Liver (tissue), 9 donors: ENCODE results near the gene CTSA. TPM values are rescaled to one million over a fixed set of nuclear protein-coding genes. Genes with fewer than 3 reads are reported as not detected.

ENCODE experiments used
- DNase-seq: peaks from one replicate; pipeline ENCODE4 v3.0.0-alpha.2; 2017; ENCODE audit warnings: low spot score
- H3K27ac ChIP-seq, 2 donors: one replicate each; pipeline ENCODE4 v1.7.0; 2013; ENCODE audit warnings: inconsistent platforms in 2 of 2, low read length in 2 of 2, control low read depth in 1 of 2, low read depth in 1 of 2, mild to moderate bottlenecking in 1 of 2
- H3K27me3 ChIP-seq, 4 donors: one replicate each; pipeline versions ENCODE4 v1.6.1 to v1.7.0; 2013; ENCODE audit warnings: low read length in 3 of 4, inconsistent platforms in 1 of 4, mild to moderate bottlenecking in 1 of 4, moderate library complexity in 1 of 4; ENCODE audit not compliant: control insufficient read depth in 4 of 4, insufficient read depth in 4 of 4
- H3K36me3 ChIP-seq, 4 donors: one replicate each; pipeline versions ENCODE4 v1.6.1 to v1.7.0; 2013; ENCODE audit warnings: low read length in 3 of 4, mild to moderate bottlenecking in 3 of 4, low read depth in 1 of 4, moderate library complexity in 1 of 4; ENCODE audit not compliant: control insufficient read depth in 4 of 4, insufficient read depth in 3 of 4
- H3K4me1 ChIP-seq, 4 donors: one replicate each; pipeline versions ENCODE4 v1.6.1 to v1.7.0; 2013; ENCODE audit warnings: low read length in 3 of 4, mild to moderate bottlenecking in 3 of 4, moderate library complexity in 1 of 4; ENCODE audit not compliant: control insufficient read depth in 4 of 4, insufficient read depth in 4 of 4
- H3K4me3 ChIP-seq, 3 donors: one replicate each; pipeline versions ENCODE4 v1.6.1 to v1.7.0; 2013; ENCODE audit warnings: low read length in 3 of 3, control low read depth in 1 of 3, low read depth in 1 of 3, mild to moderate bottlenecking in 1 of 3
- H3K9ac ChIP-seq, 2 donors: one replicate each; pipeline ENCODE4 v1.7.0; 2013; ENCODE audit warnings: low read length in 2 of 2, mild to moderate bottlenecking in 2 of 2, moderate library complexity in 2 of 2, control low read depth in 1 of 2, low read depth in 1 of 2
- H3K9me3 ChIP-seq, 4 donors: one replicate each; pipeline versions ENCODE4 v1.6.1 to v1.7.0; 2013; ENCODE audit warnings: low read length in 3 of 4; ENCODE audit not compliant: control insufficient read depth in 4 of 4
- ATF3 ChIP-seq: IDR thresholded peaks from 2 replicates; pipeline ENCODE4 v1.6.1; 2016; ENCODE audit warnings: antibody characterized with exemption
- CTCF ChIP-seq: fragments of 150-350 bp; IDR thresholded peaks from 2 replicates; pipeline ENCODE4 v1.5.1; 2017; ENCODE audit warnings: improper control_type of control experiment, low read depth, low read length; ENCODE audit not compliant: missing input control
- GABPA ChIP-seq, 2 donors: IDR thresholded peaks in 1 of 2; conservative IDR thresholded peaks in 1 of 2; 2 replicates each; pipeline ENCODE4 v1.6.1; 2016; ENCODE audit warnings: antibody characterized with exemption in 2 of 2, mild to moderate bottlenecking in 1 of 2, moderate library complexity in 1 of 2
- HNF4A ChIP-seq, 2 donors: conservative IDR thresholded peaks; 2 replicates each; pipeline ENCODE4 v1.6.1; 2016; ENCODE audit warnings: antibody characterized with exemption in 2 of 2, mild to moderate bottlenecking in 2 of 2
- HNF4G ChIP-seq: IDR thresholded peaks from 2 replicates; pipeline ENCODE4 v1.6.1; 2016; ENCODE audit warnings: antibody characterized with exemption
- JUND ChIP-seq, 2 donors: IDR thresholded peaks; 2 replicates each; pipeline ENCODE4 v1.6.1; 2016; ENCODE audit warnings: antibody characterized with exemption in 2 of 2
- REST ChIP-seq: IDR thresholded peaks from 2 replicates; pipeline ENCODE4 v1.6.1; 2016; ENCODE audit warnings: antibody characterized with exemption, mild to moderate bottlenecking
- ZBTB33 ChIP-seq: IDR thresholded peaks from 2 replicates; pipeline ENCODE4 v1.6.1; 2016; ENCODE audit warnings: antibody characterized with exemption
- WGBS: extraction: QIAGEN DNeasy Blood & Tissue Kit; methylation state at CpG from one replicate; pipeline ENCODE4 v1.1.7; 2013; 5-methylcytosine and 5-hydroxymethylcytosine counted together
- polyA plus RNA-seq, 2 donors: library from polyadenylated mRNA; stranded (reverse) in 1 of 2; unstranded in 1 of 2; fragments of 200-250 nt in 1 of 2; fragments of >200 nt in 1 of 2; fragmentation: Nextera tagmentation in 1 of 2; extraction: Ambion mirVana in 1 of 2; gene quantifications; one replicate each; pipeline versions ENCODE4 v1.2.1 to v1.2.3, GENCODE V29; 2013 to 2015
- total RNA-seq, 2 donors: library from RNA; depleted of rRNA; stranded (reverse); fragments of >200 nt; gene quantifications; one replicate each; pipeline ENCODE4 v1.2.3, GENCODE V29; 2014
- donor health status: healthy.
- donor health status: healthy.
- donor health status: healthy.
- donor health status: healthy.
- donor health status: healthy.

The CTSA gene
- total and polyA plus RNA-seq, 4 donors = 45.6 to 151 (median 76.4) TPM

GRCh38 chr20:45861221-45862075, 29.7 kb upstream of the CTSA start:
- DNase-seq = no peak
- Histone ChIP-seq H3K9me3 (no peaks in the 10 kb centered on the region), H3K4me3 (no peak overlapping the region), H3K36me3 (no peaks in the 10 kb centered on the region), H3K27me3 (no peaks in the 10 kb centered on the region), H3K27ac (no peak overlapping the region), H3K9ac (no peak overlapping the region), H3K4me1 (peaks cover 5 to 16% (median 9%) of the 10 kb centered on the region in 4 donors)
- 88% methylated on average over 7 of the region's 7 CpGs for WGBS
- TF ChIP-seq HNF4A (conservative IDR thresholded peaks at IDR 0.05) (no peak), CTCF (no peak), GABPA (IDR thresholded peaks at IDR 0.05 in 1 of 2, conservative IDR thresholded peaks at IDR 0.05 in 1 of 2) (no peak), HNF4G (no peak)

- no peak overlapping the region for H3K27ac ChIP-seq
- no peaks in the 10 kb centered on the region for H3K27me3 ChIP-seq
- TF ChIP-seq JUND (IDR thresholded peaks at IDR 0.05) (no peak), REST (no peak), ZBTB33 (no peak), CTCF (no peak), ATF3 (no peak)
- 88% methylated on average over 7 of the region's 7 CpGs for WGBS
- DNase-seq = no peak
- H3K4me1 ChIP-seq = peaks cover 0 to 4% (median 0%) of the 10 kb centered on the region in 4 donors
- H3K4me3 ChIP-seq = no peak overlapping the region
- H3K9ac ChIP-seq = no peak overlapping the region
- H3K36me3 ChIP-seq = no peaks in the 10 kb centered on the region
- H3K9me3 ChIP-seq = no peaks in the 10 kb centered on the region
Observed at GRCh38 chr20:45863543-45864470, 27.3 kb upstream of the CTSA start.
